Aorta (tissue), 5 donors: ENCODE measurements around the gene ZDHHC9. TPM values are rescaled to one million over a fixed set of nuclear protein-coding genes. Genes with fewer than 3 reads are reported as not detected.

ENCODE experiments used
- ATAC-seq: fragments of 200-7000 bp; cut with Tn5 transposase; one replicate; pipeline ENCODE4 v1.9.1; 2022; ENCODE audit warnings: moderate library complexity; ENCODE audit not compliant: low FRiP score
- DNase-seq, 2 donors: peaks; one replicate each; pipeline ENCODE4 v3.0.0-alpha.2; 2020
- H3K27ac ChIP-seq, 2 donors: one replicate each; pipeline ENCODE4 v1.5.1; 2013; ENCODE audit warnings: low read length in 2 of 2, mild to moderate bottlenecking in 2 of 2, moderate library complexity in 2 of 2, control low read depth in 1 of 2, inconsistent platforms in 1 of 2, low read depth in 1 of 2
- H3K27me3 ChIP-seq, 2 donors: one replicate each; pipeline ENCODE4 v1.6.1; 2013; ENCODE audit warnings: control low read depth in 1 of 2, low read length in 1 of 2, mild to moderate bottlenecking in 1 of 2, moderate library complexity in 1 of 2; ENCODE audit not compliant: insufficient read depth in 2 of 2, control insufficient read depth in 1 of 2
- H3K36me3 ChIP-seq, 2 donors: one replicate each; pipeline ENCODE4 v1.6.1; 2013; ENCODE audit warnings: control low read depth in 1 of 2, low read length in 1 of 2, mild to moderate bottlenecking in 1 of 2; ENCODE audit not compliant: insufficient read depth in 2 of 2, control insufficient read depth in 1 of 2
- H3K4me1 ChIP-seq, 2 donors: one replicate each; pipeline ENCODE4 v1.6.1; 2013; ENCODE audit warnings: low read length in 2 of 2, control low read depth in 1 of 2, mild to moderate bottlenecking in 1 of 2, moderate library complexity in 1 of 2; ENCODE audit not compliant: insufficient read depth in 2 of 2, control insufficient read depth in 1 of 2
- H3K4me3 ChIP-seq, 2 donors: one replicate each; pipeline ENCODE4 v1.5.1; 2013; ENCODE audit warnings: low read length in 2 of 2, control low read depth in 1 of 2, mild to moderate bottlenecking in 1 of 2
- H3K9me3 ChIP-seq: one replicate; pipeline ENCODE4 v1.6.1; 2013; ENCODE audit warnings: mild to moderate bottlenecking, low read length; ENCODE audit not compliant: control insufficient read depth
- WGBS, 2 donors: extraction: QIAGEN DNeasy Blood & Tissue Kit; methylation state at CpG; one replicate each; pipeline ENCODE4 v1.1.7; 2013; 5-methylcytosine and 5-hydroxymethylcytosine counted together
- intact Hi-C, 2 donors: fragments of 100-400 bp; cut with DNase I; formaldehyde crosslinking; loops; one replicate each; pipeline versions ENCODE4 v1.14.2 to v1.15.0; 2022
- polyA plus RNA-seq, 2 donors: library from polyadenylated mRNA; stranded (reverse); fragments of 200-250 nt; gene quantifications; one replicate each; pipeline ENCODE4 v1.2.3, GENCODE V29; 2013
- total RNA-seq, 2 donors: library from RNA; stranded (reverse); fragmentation: NEBNext Ultra II Directional; extraction: Animal tissue kit (Norgen Biotek cat#: 25700); gene quantifications; one replicate each; pipeline ENCODE4 v1.2.1, GENCODE V29; 2021
- donor health status: healthy with polysubstance abuse.
- donor health status: Bipolar disorder and iron deficiency.
- donor health status: DM: no; HTN: no; CAD: no.
- donor health status: DM: no; HTN: no; CAD: no.
- donor health status: DM: yes; HTN: yes; CAD: no.

Gene ZDHHC9
- total and polyA plus RNA-seq, 4 donors = 4.3 to 24.0 (median 13.3) TPM

DNA sequence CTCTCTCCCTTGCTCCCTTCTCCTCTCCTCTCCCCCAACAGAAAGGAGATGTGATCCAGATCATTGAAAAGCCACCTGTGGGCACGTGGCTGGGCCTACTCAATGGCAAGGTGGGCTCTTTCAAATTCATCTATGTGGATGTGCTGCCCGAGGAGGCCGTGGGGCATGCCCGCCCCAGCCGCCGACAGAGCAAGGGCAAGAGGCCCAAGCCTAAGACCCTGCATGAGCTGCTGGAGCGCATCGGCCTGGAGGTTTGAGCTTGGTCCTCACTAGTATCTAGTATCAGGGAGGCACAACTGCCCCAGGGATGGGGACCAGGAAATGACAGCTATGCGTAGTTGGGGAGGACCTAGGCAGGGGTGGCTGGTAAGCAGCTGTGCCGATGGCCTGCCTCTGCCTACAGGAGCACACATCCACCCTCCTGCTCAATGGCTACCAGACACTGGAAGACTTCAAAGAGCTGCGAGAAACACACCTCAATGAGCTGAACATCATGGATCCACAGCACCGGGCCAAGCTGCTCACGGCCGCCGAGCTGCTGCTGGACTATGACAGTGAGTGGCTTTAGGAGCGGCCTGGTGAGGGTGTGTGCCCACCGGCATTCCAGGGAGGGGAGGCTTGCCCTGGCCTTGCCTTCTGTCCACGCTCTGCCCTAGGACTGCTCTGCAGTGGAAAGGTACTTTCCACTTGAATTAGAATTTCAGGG lies 50.9 kb downstream of the ZDHHC9 start:
- no peaks in the 10 kb centered on the region for H3K9me3 ChIP-seq
- 93 to 96% methylated on average over 18 of the region's 18 CpGs for WGBS, 2 donors
- no peaks in the 10 kb centered on the region for H3K27me3 ChIP-seq
- ATAC-seq (no peak), DNase-seq (no peak)
- no peaks in the 10 kb centered on the region for H3K4me1 ChIP-seq
- intact Hi-C loops = no loop called here
- H3K36me3 ChIP-seq = no peaks in the 10 kb centered on the region
- H3K4me3 ChIP-seq = no peak overlapping the region
- H3K27ac ChIP-seq = no peak overlapping the region

DNA sequence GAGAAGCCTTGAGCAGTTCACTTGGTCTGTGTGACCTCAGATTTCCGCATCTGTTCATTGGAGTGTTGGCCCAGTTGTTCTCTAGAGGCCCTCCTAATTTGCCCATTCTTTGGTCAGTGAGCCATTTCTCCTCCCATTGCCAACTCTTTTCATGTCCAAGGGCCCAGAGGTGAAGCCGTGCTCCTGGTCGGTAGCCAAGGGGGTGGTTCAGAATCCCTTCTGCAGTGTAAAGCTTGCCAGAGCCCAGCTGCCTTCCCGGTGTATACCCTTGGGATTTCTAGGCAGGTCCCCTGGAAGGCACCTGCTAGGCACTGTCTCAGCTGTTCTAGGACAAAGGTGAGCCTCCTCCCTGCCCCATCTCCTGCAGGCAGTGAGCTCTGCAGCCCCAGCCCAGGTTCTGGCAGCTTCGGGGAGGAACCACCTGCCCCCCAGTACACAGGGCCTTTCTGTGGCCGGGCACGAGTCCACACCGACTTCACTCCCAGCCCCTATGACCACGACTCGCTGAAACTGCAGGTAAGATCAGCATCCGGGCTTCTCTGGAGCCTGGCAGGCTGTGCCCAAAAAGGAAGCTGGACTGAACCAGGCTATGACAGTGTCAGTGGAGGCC lies 51.6 kb downstream of the ZDHHC9 start:
- Histone ChIP-seq H3K27me3 (no peaks in the 10 kb centered on the region), H3K4me1 (no peaks in the 10 kb centered on the region), H3K36me3 (no peaks in the 10 kb centered on the region), H3K4me3 (no peak overlapping the region), H3K9me3 (no peaks in the 10 kb centered on the region), H3K27ac (no peak overlapping the region)
- WGBS, 2 donors = 75 to 77% methylated on average over 11 of the region's 11 CpGs
- DNase-seq (no peak), ATAC-seq (no peak)
- intact Hi-C loops = no loop called here

GRCh38 chrX:129791336-129791735 lies 52.4 kb downstream of the ZDHHC9 start:
- no peaks in the 10 kb centered on the region for H3K36me3 ChIP-seq
- H3K9me3 ChIP-seq = no peaks in the 10 kb centered on the region
- no peaks in the 10 kb centered on the region for H3K27me3 ChIP-seq
- intact Hi-C loops = no loop called here
- 76 to 89% methylated on average over 8 of the region's 8 CpGs for WGBS, 2 donors
- no peak overlapping the region for H3K4me3 ChIP-seq
- DNase-seq (no peak), ATAC-seq (no peak)
- no peak overlapping the region for H3K27ac ChIP-seq
- H3K4me1 ChIP-seq = no peaks in the 10 kb centered on the region

DNA sequence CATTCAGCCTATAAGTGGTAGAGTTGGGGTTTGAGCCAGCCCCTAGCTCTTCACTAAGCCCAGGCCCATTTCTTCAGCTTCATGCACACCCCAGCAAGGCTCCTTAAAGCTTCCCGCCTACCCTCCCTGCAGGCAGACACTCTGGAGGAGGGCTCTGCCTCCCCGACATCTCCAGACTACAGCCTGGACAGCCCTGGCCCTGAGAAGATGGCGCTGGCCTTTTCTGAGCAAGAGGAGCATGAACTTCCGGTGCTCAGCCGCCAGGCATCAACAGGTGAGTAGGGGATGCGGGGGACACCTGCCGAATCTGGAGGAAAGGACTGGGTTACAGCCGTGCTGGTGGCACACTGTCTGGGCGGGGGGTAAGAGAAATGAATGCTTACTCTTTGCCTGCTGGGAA lies 52.9 kb downstream of the ZDHHC9 start:
- no peak for DNase-seq
- 85 to 93% methylated on average over 9 of the region's 9 CpGs for WGBS, 2 donors
- no peak for ATAC-seq
- Histone ChIP-seq H3K4me1 (no peaks in the 10 kb centered on the region), H3K4me3 (no peak overlapping the region), H3K27me3 (no peaks in the 10 kb centered on the region), H3K27ac (no peak overlapping the region), H3K36me3 (no peaks in the 10 kb centered on the region), H3K9me3 (no peaks in the 10 kb centered on the region)
- intact Hi-C loops = no loop called here

GRCh38 chrX:129790146-129790545 lies 53.5 kb downstream of the ZDHHC9 start:
- no peaks in the 10 kb centered on the region for H3K27me3 ChIP-seq
- H3K36me3 ChIP-seq = no peaks in the 10 kb centered on the region
- 82 to 92% methylated on average over 3 of the region's 3 CpGs for WGBS, 2 donors
- no peaks in the 10 kb centered on the region for H3K4me1 ChIP-seq
- ATAC-seq = no peak
- no peak overlapping the region for H3K27ac ChIP-seq
- intact Hi-C loops = no loop called here
- no peak for DNase-seq
- H3K9me3 ChIP-seq = no peaks in the 10 kb centered on the region
- no peak overlapping the region for H3K4me3 ChIP-seq

- Histone ChIP-seq H3K27me3 (no peaks in the 10 kb centered on the region), H3K27ac (no peak overlapping the region), H3K4me1 (no peaks in the 10 kb centered on the region), H3K4me3 (no peak overlapping the region), H3K36me3 (no peaks in the 10 kb centered on the region), H3K9me3 (no peaks in the 10 kb centered on the region)
- 79 to 80% methylated on average over 6 of the region's 6 CpGs for WGBS, 2 donors
- ATAC-seq = no peak
- DNase-seq = peak in 1 of 2 donors; percentile 51
- intact Hi-C loops = no loop called here
Observed at GRCh38 chrX:129788527-129788926, 55.2 kb downstream of the ZDHHC9 start.

DNA sequence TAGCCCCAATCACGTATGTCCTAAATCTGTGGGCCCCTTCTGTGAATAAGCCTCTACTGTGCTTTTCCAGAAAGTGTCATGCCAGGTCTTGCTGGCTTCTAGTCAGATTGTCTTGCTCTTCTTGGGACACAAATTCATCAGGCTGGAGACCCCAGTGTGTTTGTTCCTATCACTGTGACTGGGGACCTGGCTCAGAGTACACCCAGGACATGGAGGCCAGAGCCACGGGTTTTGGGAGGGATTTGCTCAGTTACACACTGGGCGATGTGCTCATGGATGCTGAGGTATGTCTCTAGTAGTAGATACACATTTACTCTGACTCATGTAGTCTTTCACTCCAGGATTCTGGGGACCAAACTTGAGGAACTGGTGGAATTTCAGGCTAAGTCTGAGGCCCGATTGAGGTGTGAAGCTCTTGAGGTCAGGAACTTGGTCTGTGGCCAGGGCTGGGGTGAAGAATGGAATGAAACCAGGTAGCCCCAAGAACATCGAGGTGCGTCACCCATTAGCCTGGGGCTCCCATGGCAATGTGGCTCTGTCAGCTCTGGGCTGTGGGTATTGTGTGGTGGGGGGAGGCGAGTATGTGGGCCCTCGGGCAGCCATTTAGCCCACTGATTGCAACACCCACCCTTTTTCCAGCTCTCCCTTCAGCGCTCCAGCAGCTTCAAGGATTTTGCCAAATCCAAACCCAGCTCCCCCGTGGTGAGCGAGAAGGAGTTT lies 56.2 kb downstream of the ZDHHC9 start:
- H3K36me3 ChIP-seq = no peaks in the 10 kb centered on the region
- no peaks in the 10 kb centered on the region for H3K4me1 ChIP-seq
- no peaks in the 10 kb centered on the region for H3K27me3 ChIP-seq
- DNase-seq (peak in 1 of 2 donors; percentile 43), ATAC-seq (no peak)
- intact Hi-C loops = no loop called here
- no peaks in the 10 kb centered on the region for H3K9me3 ChIP-seq
- WGBS, 2 donors = 80 to 88% methylated on average over 11 of the region's 11 CpGs
- H3K27ac ChIP-seq = no peak overlapping the region
- no peak overlapping the region for H3K4me3 ChIP-seq

DNA sequence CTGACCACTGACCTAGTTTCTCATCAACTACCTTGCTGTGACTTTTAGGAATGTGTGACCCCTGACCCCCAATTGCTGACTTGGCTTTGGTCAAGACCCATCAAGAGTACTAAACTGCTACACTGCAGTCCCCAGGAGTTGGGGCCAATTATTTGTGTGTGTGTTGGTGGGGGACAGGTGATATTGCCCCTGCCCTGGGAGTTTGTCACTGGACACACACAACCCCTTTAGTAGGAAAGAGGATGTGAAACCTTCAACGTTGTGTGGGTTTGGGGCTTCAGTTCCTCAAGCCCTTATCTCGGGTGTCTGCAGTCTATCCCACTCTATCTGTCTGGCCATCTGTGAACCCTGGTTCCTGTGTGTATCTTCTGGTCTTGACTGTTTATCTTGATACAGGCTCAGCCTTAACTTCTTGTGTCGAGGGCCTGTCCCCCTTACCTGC lies 57.5 kb downstream of the ZDHHC9 start:
- 60 to 71% methylated on average over 3 of the region's 3 CpGs for WGBS, 2 donors
- Histone ChIP-seq H3K36me3 (no peaks in the 10 kb centered on the region), H3K9me3 (no peaks in the 10 kb centered on the region), H3K27me3 (no peaks in the 10 kb centered on the region), H3K4me1 (no peaks in the 10 kb centered on the region), H3K27ac (no peak overlapping the region), H3K4me3 (no peak overlapping the region)
- intact Hi-C loops = no loop called here
- DNase-seq (peak in 1 of 2 donors; percentile 31), ATAC-seq (no peak)
